GM12864 (cell line): ENCODE measurements around the gene SLC9A3.

Source experiments
- DNase-seq: peaks from one replicate; pipeline ENCODE4 v3.0.0-alpha.2; 2011; ENCODE audit warnings: low read depth
- H3K4me3 ChIP-seq: 2 replicates; pipeline ENCODE4 v1.5.1; 2011; ENCODE audit warnings: mild to moderate bottlenecking, low read depth, low read length, control low read depth
- TF ChIP-seq, protein P1 (sequence below): IDR thresholded peaks from 2 replicates; pipeline ENCODE4 v1.5.1; 2011; ENCODE audit warnings: low read depth, mild to moderate bottlenecking, moderate library complexity, low read length, control low read depth, inconsistent platforms; ENCODE audit errors: missing control alignments

The SLC9A3 gene

DNA sequence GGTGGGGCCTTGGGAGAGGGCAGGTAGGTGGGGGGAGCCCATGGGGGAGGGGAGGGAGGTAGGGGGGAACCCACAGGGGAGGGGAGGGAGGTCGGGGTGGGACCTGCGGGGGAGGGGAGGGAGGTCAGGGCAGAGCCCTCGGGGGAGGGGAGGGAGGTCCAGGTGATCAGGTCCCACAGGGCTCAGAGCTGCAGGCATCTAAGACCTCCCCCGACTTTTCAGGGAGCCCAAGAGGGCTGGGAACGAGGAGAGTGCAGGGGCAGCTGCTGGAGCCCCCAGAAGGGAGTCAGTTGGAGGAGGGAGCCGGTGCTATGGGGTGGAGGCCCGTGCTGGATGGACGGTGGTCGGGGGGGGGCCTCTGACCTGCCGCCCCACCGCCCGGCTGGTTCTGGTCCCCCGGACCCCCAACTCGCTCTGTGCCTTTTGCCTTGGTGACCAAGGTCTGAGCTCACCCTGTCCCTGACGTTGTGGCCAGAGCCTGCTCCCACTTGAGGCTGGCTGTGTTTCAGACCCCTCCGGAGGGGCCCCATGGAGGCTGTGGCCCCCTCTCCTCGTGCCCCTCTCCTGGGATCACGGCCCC is 31.8 kb downstream of the SLC9A3 start:
- TF ChIP-seq, protein P1, sequence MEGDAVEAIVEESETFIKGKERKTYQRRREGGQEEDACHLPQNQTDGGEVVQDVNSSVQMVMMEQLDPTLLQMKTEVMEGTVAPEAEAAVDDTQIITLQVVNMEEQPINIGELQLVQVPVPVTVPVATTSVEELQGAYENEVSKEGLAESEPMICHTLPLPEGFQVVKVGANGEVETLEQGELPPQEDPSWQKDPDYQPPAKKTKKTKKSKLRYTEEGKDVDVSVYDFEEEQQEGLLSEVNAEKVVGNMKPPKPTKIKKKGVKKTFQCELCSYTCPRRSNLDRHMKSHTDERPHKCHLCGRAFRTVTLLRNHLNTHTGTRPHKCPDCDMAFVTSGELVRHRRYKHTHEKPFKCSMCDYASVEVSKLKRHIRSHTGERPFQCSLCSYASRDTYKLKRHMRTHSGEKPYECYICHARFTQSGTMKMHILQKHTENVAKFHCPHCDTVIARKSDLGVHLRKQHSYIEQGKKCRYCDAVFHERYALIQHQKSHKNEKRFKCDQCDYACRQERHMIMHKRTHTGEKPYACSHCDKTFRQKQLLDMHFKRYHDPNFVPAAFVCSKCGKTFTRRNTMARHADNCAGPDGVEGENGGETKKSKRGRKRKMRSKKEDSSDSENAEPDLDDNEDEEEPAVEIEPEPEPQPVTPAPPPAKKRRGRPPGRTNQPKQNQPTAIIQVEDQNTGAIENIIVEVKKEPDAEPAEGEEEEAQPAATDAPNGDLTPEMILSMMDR, result no peak
- no peak for DNase-seq
- H3K4me3 ChIP-seq, result no peak overlapping the region

- DNase-seq, result no peak
- TF ChIP-seq, protein P1, result no peak
- H3K4me3 ChIP-seq, result no peak overlapping the region
Observed at GRCh38 chr5:491856-492155, 32.4 kb downstream of the SLC9A3 start.

DNA sequence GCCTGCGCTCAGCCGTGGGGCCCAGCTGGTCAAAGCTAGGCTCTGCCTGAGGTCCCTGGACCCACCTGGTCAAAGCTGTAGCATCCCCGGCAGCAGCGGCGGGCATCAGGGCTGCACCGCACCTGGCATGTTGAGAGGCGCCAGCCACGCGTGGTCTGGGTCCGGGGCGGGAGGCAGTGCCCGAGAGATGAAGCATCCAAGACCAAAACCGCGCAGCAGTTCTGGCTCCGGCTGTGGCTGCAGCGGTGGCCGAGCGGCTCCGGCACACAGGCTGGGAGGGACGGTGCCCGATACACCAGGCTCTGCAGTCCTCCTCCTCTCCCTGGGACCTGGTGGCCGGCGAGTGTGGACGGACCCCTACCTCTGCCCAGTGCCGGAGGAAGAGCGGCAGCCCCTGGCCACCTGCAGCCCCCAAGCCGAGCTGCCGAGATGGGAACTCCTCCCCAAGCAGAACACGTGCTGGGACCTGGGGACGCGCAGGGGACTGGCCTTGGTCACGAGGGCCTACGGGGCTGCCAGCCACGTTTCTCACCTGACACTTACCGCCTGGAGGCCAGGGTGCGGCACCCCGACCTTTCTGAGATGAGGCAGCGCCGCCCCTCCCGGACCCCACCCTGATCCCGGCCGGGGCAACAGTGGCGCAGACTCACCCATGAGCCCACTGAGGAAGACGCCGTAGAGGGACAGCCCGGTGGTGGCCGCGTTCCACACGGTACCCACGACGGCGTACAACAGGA is 33.0 kb downstream of the SLC9A3 start:
- TF ChIP-seq, protein P1, result no peak
- no peak overlapping the region for H3K4me3 ChIP-seq
- DNase-seq, result no peak

DNA sequence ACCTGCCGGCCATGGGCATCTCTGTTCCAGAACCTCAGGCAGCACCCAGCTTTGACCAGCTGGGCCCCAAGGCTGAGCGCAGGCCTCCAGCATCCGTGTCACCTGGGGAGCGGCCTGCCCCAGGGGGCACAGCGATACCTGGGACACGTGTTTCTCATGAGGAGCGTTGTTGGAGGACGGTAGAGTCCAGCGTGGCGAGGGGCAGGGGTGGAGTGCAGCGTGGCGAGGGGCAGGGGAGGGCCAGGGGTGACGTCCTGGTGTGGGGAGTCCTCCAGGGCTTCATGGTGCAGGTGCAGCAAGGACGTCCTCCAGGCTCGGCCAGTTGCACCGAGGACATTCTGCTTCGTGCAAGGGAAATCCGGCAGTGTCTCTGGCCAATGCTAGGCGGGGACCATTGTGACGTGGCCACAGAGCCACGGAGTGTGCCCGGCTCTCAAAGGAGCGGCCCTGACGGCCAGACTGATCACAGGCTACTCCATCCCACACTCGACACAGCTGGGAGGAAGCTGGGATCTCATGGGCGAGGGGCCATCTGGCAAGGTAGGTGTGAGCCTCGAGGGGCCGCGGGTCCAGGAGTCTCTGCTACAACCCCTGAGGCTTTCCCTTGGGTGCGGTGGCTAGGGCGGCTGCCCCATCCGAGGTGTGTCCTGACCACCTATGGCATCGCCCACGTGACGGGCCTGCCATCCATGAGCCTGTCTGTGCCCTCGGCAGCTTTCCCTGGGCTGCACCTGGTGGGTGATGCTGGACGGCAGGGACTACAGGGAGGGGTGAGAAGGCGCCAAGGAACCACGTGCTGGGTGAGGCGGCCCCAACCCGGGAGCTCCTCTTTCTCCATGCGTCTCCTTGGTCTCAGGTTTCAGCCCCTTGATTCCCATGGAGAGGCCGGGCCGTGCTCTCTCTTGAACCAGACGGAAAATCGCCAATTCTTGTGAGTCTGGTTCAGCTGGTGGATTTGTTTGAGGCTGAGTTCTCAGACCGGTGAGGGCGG is 33.8 kb downstream of the SLC9A3 start:
- TF ChIP-seq, protein P1, result no peak
- H3K4me3 ChIP-seq, result no peak overlapping the region
- DNase-seq, result no peak

GRCh38 chr5:489689-490080 is 34.6 kb downstream of the SLC9A3 start:
- H3K4me3 ChIP-seq, result no peak overlapping the region
- TF ChIP-seq, protein P1, result no peak
- no peak for DNase-seq

- H3K4me3 ChIP-seq, result no peak overlapping the region
- no peak for DNase-seq
- TF ChIP-seq, protein P1, result no peak
Observed at GRCh38 chr5:488744-489688, 35.2 kb downstream of the SLC9A3 start.
